Posterior vena cava (tissue), 2 donors: ENCODE results near the gene OST4. TPM values are rescaled to one million over a fixed set of nuclear protein-coding genes. Genes with fewer than 3 reads are reported as not detected.

Experiments used
- DNase-seq: peaks from one replicate; pipeline ENCODE4 v3.0.0-alpha.2; 2020; ENCODE audit warnings: low spot score
- intact Hi-C, 2 donors: fragments of 100-400 bp; cut with DNase I; formaldehyde crosslinking; loops; one replicate each; pipeline versions ENCODE4 v1.14.1 to v1.14.2; 2022 to 2023
- total RNA-seq, 2 donors: library from RNA; stranded (reverse); fragmentation: NEBNext Ultra II Directional; extraction: Animal tissue kit (Norgen Biotek cat#: 25700); gene quantifications; one replicate each; pipeline ENCODE4 v1.2.1, GENCODE V29; 2021
- donor health status: DM: yes; HTN: yes; CAD: no.
- donor health status: DM: yes; HTN: yes; CAD: no.

The OST4 gene
- total RNA-seq, 2 donors from 2014 or later: 222 to 314 TPM

DNA sequence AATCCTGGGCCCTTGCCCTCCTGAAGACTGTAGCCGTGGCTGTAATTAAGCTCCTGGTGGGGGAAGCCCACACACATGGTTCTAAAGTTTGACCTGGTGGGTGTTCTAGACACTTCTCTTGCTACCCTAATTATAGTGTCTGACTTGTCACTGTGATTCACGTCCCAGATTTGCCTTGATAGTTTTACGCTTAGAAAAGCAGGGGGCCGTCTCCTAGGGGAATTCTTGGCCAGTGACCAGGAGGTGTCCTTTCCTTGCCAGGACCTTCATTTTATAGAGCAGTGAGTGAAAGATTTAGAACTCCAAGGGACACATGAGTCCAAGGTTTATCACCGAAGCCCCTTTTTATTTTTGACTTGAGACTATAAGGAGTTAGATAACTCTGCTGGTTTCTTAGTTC is 29.7 kb downstream of the OST4 start:
- intact Hi-C loops: no loop called here
- no peak for DNase-seq

DNA sequence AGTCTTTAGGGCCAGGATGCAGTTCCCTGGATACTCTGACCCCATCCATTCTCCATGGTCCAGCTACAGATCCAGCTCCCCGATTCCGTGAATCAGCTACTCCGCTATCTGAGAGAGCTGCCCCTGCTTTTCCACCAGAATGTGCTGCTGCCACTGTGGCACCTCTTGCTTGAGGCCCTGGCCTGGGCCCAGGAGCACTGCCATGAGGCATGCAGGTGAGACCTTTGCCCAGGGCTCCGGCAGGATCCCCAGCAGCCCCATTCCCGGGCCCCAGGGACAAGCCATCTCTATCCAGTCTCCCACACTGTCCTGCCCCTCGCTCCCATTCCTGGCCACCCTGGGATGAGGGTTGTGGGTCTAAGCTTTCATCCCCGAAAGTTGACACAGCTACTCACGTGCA is 31.2 kb downstream of the OST4 start:
- intact Hi-C loops: no loop called here
- peak; percentile 32 for DNase-seq

DNA sequence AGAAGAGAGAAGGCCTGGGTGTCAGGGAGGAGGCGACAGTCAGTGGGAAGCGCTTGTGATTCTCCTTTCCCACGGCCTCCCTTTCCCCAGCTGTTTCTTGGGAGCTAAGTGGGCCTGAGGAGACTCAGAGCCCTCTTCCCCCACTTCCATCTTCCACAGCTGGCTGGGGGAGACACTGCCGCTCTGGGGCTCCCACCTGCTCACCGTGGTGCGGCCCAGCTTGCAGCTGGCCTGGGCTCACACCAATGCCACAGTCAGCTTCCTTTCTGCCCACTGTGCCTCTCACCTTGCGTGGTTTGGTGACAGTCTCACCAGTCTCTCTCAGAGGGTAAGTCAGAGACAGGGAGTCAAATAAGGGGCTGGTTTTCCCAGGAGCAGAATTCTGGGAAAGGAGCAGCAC is 31.6 kb downstream of the OST4 start:
- DNase-seq: peak; percentile 56
- intact Hi-C loops: loop anchor here (10.0 kb wide), 1 partner anchor 45 kb away; the partner anchor contains the start of gene KHK (in 2 of the 2)

DNA sequence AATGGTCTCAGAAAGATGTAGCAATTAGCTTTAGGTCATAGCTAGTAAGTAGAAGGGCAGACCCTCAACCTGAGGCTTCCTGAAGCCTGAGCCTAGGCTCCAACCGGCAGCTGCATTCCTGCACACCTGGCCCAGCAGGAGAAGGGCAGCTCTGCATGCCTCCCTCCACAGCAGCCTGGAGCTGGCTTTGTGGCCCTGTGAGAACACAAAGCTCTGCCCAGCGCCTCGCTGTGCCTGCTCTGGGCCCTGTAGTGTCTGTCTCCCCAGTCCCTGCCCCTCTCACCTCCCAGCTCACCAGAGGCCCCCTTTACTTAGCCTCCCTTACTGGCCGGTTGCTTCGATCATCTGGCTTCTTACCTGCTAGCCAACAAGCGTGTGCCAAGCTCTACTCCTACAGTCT is 32.0 kb downstream of the OST4 start:
- DNase-seq: peak; percentile 46
- intact Hi-C loops: loop anchor here (10.0 kb wide), 1 partner anchor 45 kb away; the partner anchor contains the start of gene KHK (in 2 of the 2)

DNA sequence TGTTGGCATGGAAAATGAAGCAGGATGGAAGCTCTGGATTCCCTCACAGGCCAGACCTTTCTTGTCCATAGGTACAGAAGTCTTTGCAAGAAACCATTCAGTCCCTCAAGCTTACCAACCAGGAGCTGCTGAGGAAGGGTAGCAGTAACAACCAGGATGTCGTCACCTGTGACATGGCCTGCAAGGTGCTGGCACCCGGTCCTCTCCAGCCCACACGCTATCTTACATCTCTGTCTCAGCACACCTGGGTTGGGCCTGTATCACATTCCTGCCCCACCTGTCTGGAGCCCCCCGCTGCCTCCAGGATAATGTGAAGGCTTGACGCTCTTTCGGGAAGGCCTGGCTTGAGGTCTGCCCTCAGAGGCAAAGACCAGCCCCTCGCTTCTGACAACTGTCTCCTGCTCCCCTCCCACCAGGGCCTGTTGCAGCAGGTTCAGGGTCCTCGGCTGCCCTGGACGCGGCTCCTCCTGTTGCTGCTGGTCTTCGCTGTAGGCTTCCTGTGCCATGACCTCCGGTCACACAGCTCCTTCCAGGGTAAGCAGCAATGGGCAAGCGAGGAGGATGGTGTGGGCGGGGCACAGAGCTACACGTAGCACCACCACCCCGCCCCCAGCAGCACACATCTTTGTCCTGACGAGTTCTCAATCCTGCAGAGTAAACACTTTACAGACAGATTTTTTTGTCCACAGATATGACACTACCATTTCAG is 32.7 kb downstream of the OST4 start:
- intact Hi-C loops: loop anchor here (10.0 kb wide), 1 partner anchor 46 kb away; the partner anchor contains the start of gene KHK (in 2 of the 2)
- peak; percentile 60 for DNase-seq

DNA sequence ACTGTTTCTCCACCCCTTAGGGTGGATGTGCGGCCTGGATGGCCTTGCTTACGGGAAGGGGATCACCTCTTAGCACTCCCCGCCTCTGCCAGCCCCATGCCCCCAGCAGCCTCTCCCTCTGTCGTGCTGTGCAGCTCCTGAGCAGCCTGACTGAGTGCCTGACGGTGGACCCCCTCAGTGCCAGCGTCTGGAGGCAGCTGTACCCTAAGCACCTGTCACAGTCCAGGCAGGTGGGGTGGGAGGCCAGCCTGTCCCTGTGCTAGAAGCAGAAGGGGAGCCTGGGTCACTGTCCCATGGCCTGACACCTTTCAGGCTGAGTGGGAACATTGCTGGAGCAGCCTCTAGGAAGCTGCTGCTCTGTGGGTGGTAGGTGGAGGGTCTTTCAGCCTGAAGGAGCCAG is 33.4 kb downstream of the OST4 start:
- intact Hi-C loops: loop anchor here (10.0 kb wide), 1 partner anchor 47 kb away; the partner anchor contains the start of gene KHK (in 2 of the 2)

DNA sequence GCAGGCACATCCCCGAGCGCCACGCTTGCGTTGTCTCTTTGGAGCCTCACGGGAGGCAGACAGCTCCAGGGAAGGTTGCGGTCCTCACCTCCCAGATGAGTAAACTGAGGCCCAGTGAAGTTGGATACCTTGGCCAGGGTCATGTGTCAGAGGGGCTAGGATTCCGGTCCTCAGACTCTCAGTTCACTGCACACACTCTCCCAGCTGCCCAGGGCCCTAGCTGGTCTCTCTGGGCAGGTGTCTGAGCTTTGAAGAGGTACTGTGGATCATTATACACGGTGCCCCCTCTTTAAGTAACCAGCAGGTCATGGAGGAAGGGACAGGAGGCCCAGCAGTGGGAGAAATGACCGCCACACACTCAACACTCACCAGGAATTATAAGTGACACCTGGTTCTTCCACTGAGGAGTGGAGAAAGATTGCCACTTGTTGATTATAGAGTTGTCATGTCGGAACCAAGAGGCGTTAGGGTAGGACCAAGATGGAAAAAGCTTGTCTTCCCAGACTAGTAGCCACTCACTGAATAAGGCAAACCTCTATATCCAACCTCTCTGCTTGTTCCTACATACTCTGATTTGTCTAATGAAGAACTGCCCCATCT is 38.1 kb downstream of the OST4 start:
- intact Hi-C loops: loop anchor here (10.0 kb wide), 1 partner anchor 51 kb away; the partner anchor contains the start of gene KHK (in 2 of the 2)

More for the DNA sequence above, 33.4 kb downstream of the OST4 start:
- DNase-seq: no peak

DNA sequence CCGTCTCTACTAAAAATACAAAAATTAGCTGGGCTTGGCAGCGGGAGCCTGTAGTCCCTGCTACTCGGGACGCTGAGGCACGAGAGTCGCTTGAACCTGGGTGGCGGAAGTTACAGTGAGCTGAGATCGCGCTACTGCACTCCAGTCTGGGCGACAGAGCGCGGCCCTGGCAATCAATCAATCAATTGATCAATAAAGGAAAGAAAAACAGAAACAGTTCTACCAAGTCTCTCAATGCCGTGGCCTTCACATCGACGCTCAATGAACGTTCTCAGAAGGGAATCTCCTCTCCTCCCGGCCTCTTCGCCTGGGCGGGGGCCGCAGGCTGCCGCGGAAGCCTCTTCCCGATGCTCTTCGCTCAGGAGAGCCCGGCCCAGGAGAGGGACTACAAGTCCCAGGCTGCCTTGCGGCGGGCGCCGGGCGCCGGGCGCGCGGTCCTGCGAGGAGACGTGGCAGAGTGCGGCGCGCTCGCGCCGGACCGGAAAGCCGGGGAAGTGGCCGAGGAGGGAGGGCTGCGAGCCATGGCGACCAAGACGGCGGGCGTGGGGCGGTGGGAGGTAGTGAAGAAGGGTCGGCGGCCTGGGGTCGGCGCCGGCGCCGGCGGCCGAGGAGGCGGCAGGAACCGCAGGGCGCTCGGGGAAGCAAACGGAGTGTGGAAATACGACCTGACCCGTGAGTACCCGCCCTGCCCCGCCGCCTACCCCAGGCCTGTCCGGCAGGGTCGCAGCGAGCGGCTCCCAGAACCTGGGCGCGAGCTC is 38.8 kb downstream of the OST4 start, which contains the start of gene TMEM214:
TMEM214 (plus strand) TSS at position 471 of the 758 bp plus-strand sequence; CDS start at position 522, 51 bp downstream.
- intact Hi-C loops: loop anchor here (10.0 kb wide), 1 partner anchor 52 kb away; the partner anchor contains the start of gene KHK (in 2 of the 2)
- DNase-seq: peak; percentile 97

More for the DNA sequence above, 38.1 kb downstream of the OST4 start:
- DNase-seq: no peak

DNA sequence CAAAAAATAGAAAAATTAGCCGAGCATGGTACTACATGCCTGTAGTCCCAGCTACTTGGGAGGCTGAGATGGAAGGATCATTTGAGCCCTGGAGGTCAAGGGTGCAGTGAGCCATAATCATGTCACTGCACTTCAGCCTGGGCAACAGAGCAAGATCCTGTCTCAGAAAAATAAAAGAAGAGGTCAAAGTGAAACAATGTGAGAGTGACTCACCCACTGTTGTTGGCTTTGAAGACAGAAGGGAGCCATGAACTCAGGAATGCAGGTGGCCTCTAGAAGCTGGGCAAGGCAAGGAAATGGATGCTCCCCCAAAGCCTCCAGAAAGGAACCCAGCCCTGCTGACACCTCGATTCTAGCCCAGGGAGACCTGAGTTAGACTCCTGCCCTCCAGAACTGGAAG is 42.4 kb downstream of the OST4 start:
- intact Hi-C loops: no loop called here
- DNase-seq: no peak

DNA sequence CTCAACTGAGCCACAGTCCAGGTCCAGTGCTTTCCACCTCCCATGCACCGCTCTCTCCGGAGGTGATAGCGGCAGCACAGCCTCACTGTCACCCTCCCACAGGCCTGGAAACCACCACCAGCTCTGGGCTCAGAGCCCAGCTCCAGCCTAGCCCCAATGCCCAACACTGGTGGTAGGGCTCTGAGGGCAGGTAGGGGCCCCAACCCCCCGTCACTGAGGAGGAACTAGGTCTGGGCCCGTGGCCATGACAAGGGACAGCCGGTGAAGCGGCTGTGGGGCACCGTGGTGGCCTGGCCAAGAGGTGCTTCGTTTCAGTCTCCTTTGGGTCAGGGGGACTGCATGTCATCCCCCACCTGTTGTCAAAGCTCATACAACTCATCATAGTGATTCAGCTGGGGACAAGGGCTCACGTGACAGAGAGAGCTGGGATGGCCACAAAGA is 44.2 kb downstream of the OST4 start:
- no peak for DNase-seq
- intact Hi-C loops: no loop called here

DNA sequence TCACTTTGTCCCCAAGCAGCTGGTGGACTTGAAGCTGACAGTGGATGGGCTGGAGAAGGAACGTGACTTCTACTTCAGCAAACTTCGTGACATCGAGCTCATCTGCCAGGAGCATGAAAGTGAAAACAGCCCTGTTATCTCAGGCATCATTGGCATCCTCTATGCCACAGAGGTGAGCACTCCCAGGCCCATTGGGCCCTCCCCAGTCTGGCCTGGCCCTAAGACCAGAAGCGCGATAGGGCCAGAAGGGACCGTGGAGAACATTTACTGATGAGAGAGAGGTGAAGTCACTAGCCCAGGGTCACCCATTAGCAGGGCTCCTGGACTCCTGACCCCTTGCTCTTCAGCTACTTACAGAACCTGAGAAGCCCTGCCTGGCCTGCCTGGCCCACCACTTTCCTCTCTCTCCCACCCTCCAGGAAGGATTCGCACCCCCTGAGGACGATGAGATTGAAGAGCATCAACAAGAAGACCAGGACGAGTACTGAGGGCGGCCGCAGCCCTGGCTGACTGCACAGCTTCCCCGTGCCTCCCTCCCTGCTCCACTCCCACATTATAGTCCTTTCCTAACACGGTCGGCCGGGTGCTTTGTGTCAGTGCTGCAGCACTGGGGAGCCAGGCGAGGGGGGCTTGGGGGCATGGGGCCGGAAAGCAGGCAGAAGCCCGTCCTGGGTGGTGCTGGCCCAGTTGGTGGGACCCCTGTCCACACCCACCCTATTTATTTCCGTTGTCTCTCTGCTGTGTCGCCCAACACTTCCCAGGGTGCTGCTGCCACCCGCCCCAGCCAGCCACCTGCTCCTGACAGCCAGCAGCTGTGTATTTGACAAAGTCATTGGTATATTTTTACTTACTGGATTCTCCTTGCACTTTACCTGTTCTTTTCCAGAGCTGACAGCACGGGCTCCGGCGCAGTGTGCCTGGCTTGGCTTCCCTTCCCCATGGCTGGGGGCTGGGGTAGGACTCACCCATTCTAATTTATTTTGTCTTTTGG is 45.3 kb downstream of the OST4 start:
- no peak for DNase-seq
- intact Hi-C loops: no loop called here

DNA sequence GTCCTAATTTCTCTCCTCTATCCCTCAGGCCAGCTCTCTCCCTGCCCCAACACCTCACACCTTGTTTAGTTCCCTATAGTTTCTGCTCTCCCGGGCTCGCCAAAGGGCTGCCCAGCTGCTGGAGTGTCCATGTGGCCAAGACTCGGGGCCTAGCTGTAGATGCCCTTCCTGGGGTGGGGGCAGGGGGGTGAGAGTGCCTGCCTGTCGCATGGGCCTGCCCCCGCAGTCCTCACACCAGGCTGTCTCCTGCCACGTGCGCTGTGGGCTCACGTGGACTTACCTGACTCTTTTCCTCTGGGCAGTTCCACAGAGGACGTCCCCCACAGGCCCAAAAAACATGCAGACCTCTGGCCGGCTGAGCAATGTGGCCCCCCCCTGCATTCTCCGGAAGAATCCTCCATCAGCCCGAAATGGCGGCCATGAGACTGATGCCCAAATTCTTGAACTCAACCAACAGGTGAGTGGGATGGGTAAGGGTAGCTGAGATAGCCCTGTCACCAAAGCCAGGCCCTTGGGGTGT is 46.1 kb downstream of the OST4 start:
- intact Hi-C loops: no loop called here
- DNase-seq: no peak

DNA sequence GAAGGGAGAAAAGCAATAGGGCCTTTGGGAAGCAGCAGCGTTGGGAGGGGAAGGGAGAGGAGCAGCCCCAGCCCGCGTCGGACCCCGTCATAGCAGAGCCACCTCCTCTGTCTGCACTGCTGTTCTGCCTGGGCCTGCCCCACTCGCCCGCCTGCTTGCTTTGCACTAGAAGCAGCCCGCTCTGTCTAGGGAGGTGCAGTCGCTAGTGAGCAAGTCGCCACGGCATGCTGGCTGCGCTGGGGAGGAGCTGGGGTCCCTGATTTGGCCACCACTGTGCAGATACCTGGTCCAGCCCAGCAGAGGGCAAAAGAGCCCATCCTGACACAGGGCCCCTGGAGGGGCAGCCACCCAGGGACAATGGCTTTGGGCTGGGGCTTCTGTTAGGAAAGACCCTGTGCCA is 46.6 kb downstream of the OST4 start:
- DNase-seq: peak; percentile 77
- intact Hi-C loops: no loop called here

DNA sequence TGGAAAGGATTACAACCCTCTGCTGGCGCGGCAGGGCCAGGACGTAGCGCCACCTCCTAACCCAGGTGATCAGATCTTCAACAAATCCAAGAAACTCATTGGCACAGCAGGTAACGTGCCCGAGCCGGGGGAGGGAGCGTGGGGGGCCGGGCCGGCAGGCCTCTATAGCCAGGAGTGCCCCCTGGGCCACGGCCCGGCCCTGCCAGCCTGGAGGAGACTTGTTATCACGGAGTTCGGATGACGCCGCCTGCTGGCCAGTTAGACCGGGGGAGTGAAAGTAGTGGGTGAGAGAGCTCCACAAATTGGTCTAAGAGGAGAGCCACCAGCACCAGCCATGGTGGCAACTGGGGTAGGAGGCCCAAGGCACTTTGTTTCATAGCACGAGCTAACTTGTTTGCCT is 47.3 kb downstream of the OST4 start:
- intact Hi-C loops: no loop called here
- no peak for DNase-seq

DNA sequence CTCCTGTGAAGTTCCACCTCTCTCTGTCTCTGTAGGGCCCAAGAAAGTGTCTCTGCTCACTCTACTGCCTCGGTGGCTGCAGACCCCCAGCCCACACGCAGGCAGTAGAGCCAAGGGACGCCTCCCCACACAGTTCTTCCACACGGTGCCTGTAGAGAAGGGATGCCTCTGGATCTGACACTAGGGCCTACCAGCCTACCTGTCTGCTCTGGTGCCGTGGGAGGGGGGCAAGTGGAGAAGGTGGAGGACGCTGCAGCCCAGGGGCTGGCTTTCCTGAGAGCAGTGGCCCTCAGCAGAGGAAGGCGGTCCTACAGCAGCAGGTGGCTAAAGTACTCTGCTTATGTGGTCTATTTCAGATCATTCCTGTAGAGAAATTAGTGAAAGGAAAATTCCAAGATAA is 47.7 kb downstream of the OST4 start:
- intact Hi-C loops: no loop called here
- no peak for DNase-seq

DNA sequence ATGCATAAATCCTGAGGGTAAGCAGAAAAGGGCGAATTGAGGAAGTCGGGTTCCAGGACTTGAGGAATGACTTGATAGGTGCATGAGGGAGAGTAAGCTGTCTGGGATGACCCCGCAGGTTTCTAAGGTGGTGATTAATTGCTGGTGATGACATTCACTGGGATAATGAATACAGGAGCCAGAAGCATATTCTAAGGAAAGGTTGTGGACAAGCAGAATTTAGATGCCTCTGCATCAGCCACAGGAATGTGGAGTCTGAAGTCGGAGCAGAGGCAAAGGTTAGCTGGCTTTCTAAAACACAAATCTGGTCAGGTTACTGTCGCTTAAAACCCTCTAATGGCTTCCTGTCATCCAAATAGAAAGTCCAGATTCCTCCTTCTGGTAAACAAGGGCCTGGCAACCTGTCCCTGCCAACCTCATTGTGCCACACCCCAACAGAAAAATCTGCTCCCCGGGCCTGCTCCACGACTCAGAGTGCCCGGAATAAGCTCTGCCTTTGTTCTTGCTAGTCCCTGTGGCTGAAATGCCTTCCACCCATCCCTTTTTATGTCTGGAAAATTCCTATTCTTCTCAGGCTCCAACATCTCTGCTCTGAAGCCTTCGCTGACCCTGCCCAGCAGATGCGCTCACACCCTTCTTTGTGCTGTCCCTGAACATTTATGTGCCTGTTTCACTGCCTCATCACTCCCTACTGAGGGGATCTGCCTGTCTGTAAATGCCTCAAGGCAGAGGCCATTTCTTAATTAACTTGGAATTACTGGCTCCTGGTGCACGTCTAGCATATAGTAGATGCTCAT is 50.0 kb downstream of the OST4 start:
- DNase-seq: no peak
- intact Hi-C loops: no loop called here
